ENCODE measurements around the gene PTPRCAP.

- TF ChIP-seq EZH2 (IDR thresholded peaks at IDR 0.05; ENCODE audit: insufficient read depth, poor library complexity, severe bottlenecking) (no peak), EZH2phosphoT487 (IDR thresholded peaks at IDR 0.05; ENCODE audit: insufficient read depth, low read depth) (no peak)
Observed at GRCh38 chr11:67436459-67437081, 912 bp downstream of the PTPRCAP start.

Data from GM23248 (cell line).